ENCODE data around the gene ZMYND11. TPM values are rescaled to one million over a fixed set of nuclear protein-coding genes. Genes with fewer than 3 reads are reported as not detected.

The ZMYND11 gene
- total RNA-seq, 1 experiment from 2014 or later, result 36.9 TPM

DNA sequence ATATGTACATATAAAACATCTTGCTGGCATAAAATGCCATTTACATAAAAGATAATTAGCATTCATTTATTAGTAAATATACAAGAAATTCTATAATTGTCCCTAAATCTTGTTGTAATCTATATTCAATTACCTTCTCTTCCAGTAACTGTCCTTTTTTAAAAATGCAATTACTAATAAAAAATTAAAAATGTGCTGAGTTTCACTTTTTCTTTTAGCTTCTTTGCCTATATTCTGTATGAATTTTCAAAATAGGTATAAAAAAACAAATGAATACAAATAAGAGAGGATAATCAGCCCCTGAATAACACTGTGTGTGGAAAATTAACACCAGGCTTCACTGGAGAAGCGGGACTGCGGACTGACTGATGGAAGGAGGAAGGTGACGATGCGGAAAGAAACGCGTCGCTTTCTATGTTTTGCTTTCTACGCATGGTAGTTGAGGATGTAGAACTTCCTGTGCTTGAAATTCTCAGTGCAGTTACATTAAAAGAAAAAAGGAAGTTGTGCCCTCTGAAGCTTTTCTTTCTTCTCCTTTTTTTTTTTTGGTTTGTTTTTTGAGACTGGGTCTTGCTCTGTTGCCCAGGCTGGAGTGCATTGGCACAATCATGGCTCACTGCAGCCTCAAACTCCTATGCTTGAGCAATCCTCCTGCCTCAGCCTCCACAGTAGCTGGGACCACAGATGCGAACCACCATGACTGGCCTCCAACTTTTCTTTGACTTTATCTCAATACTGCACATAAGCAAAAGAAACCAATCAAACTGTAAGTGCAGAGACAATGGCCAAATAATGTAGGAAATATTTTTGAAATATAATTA is 7.4 kb upstream of the ZMYND11 start:
- DNase-seq (ENCODE audit: low read depth, low spot score), result no peak
- in situ Hi-C loops (cut with HindIII; ENCODE audit: low pct_unique_long_range_greater_than_20kb, low sequenced_read_pairs), result no loop called here

DNA sequence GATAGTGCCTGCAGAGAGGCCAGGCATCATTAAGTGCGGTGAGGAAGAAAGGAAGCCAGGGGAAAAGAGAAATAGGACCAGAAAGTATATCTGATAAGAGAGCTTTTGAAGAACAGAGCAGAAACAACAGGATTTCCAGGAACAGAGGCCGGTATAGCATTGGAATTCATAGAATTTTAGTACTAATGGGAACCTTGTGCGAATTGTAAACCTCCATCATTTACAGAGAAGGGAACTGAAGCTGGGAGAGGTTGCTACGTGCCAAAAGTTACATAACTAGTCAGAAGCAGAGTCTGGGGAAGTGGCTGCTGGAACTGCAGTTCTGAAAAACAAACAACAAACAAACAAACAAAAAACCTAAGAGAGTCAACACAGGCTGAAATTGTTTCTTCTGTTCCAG is 5.4 kb upstream of the ZMYND11 start:
- DNase-seq (ENCODE audit: low read depth, low spot score), result no peak
- in situ Hi-C loops (cut with HindIII; ENCODE audit: low pct_unique_long_range_greater_than_20kb, low sequenced_read_pairs), result no loop called here

DNA sequence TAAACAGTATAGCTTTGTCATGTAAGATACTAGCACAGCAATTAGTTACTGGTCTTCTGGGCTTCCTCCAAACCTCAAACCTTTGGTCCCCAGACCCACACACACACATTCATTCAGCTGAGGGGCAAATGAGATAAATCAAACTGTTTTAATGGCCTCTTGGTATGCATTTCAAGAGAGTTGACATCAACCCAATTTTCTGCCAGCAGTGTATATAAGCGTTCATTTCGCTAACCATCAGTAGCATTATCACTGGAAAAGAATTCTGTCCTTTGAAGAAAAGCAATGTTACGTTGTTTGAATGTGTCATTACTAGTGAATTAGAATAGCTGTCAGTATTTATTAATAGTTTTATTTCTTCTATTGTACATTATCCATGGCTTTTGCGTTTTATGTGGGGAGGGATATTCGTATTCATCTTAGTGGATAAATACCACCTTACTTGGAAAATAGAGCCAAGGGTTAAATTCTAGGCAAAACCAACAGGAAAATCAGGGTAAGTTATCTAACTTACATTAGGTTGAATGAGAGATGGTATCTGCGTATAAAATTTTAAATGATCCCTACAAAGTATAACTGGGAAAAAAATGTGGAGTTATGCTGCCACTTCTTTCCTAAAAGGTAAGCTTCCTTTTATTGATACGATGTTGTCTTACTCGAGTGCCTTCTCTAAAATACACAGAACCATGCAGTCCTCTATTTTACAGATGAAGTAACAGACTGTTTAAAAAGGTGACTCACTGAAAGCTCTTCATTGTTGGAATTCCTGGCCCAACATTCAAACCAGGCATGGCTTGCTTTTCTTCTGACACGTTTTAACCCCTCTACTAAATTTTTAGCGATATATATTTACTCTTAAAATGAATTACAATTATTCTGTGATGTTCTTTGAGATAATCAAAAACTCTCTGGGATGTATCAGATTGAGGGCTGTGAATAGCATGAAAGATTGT is 2.0 kb upstream of the ZMYND11 start:
- DNase-seq (ENCODE audit: low read depth, low spot score), result peak; percentile 18

DNA sequence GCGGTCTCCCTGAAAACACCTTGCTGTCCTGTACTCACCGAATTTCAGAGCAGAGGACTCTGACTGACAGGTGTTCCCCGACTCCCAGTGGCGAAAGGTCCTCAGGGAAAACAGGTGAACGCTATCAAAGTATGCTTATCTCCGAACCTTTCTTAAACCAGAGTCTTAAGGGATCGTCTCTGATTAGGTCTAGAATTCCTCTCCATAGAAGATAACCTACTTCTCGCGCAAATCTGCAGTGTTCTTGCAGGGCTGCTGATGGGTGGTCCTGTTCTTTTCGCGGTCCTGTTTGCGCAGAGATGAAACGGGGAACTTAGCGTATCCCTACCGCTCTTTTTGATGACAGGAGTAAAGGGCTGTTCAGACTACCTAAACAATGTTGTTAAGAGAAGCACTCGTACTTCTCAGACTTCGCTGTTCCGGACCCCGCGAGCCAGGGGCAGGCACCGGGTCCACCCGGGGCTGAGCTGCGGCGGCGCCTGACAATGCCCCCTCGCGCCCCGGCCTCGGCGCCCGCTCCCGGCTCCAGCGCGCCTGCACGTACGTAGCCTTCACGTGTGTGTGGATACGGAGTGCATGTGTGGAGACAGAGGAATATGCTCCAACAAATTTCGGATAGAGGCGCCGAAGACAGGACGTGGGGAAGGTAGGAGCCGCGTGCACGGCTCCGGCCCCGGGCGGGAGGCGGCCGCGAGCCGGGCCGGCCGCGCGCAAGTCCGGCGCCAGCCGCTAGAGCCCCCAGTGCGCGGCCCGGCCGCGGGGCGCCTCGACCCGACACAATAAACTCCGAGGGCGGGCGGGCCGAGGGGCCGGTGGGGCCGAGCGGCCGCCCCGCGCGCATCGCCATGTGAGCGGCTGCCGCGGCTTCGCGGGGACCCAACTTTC is 766 bp upstream of the ZMYND11 start:
- DNase-seq (ENCODE audit: low read depth, low spot score), result peak; percentile 3
- in situ Hi-C loops (cut with HindIII; ENCODE audit: low pct_unique_long_range_greater_than_20kb, low sequenced_read_pairs), result no loop called here

More for the DNA sequence above, 2.0 kb upstream of the ZMYND11 start:
- in situ Hi-C loops (cut with HindIII; ENCODE audit: low pct_unique_long_range_greater_than_20kb, low sequenced_read_pairs), result no loop called here

- in situ Hi-C loops (cut with HindIII; ENCODE audit: low pct_unique_long_range_greater_than_20kb, low sequenced_read_pairs), result no loop called here
Measured at GRCh38 chr10:135601-136464, 578 bp downstream of the ZMYND11 start.

GRCh38 chr10:136465-136762 is 1.2 kb downstream of the ZMYND11 start:
- in situ Hi-C loops (cut with HindIII; ENCODE audit: low pct_unique_long_range_greater_than_20kb, low sequenced_read_pairs), result no loop called here

More at GRCh38 chr10:135601-136464, 578 bp downstream of the ZMYND11 start:
- DNase-seq (ENCODE audit: low read depth, low spot score), result peak; percentile 38

DNA sequence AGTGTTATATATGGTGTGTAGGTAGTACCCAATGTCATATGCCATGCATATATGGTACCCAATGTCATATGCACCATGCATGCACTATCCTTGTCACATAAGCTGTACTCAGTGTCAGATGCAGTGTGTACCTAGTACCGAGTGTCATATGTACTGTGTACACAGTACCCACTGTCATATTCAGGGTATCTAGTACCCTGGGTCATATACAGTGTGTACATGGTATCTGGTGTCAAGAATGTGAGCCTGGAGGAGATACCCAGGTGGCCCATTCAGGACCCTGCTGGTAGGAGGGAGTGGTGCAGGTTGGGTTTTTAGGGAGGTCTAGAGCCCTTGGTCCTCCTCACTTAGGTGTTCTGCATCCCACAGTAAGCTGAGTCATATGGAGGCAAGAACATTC is 1.8 kb downstream of the ZMYND11 start:
- DNase-seq (ENCODE audit: low read depth, low spot score), result peak; percentile 36

More at GRCh38 chr10:136465-136762, 1.2 kb downstream of the ZMYND11 start:
- DNase-seq (ENCODE audit: low read depth, low spot score), result no peak

GRCh38 chr10:137606-138005 is 2.4 kb downstream of the ZMYND11 start:
- in situ Hi-C loops (cut with HindIII; ENCODE audit: low pct_unique_long_range_greater_than_20kb, low sequenced_read_pairs), result no loop called here
- no peak for DNase-seq (ENCODE audit: low read depth, low spot score)

More for the DNA sequence above, 1.8 kb downstream of the ZMYND11 start:
- in situ Hi-C loops (cut with HindIII; ENCODE audit: low pct_unique_long_range_greater_than_20kb, low sequenced_read_pairs), result no loop called here

DNA sequence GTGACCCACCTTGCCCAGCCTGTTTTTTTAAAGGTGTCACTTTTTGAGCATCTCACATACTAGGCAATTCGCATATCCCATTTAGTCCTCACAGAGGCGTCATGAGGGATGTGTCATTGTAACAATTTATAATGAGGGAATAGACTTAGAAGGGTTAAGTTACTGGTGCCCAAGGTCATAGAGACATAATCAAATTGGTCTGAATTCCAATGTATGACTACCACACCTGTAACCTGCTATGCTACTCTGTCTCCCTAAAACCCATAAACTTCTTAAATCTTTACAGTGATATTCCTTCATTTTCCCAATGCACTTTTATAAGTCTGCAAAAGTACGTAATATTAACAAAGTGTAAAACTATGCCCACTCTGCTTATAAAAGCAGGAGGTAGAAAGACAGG is 7.1 kb downstream of the ZMYND11 start:
- DNase-seq (ENCODE audit: low read depth, low spot score), result no peak
- in situ Hi-C loops (cut with HindIII; ENCODE audit: low pct_unique_long_range_greater_than_20kb, low sequenced_read_pairs), result no loop called here

DNA sequence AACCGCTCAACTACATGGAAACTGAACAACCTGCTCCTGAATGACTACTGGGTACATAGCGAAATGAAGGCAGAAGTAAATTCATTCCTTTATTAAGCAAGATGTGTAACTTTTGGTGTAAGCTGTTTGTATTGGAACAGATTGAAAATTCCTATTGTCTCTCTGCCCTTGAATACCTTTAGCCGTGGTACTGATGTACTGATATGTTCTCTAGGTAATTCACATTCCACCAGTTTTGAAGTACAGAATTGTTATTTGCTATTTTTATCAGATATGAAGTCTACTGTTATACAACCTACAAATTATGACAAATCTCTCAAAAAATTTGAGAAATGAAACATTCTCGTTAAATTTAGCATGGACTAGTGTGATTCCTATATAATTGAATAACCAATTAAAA is 17.7 kb downstream of the ZMYND11 start:
- no peak for DNase-seq (ENCODE audit: low read depth, low spot score)
- in situ Hi-C loops (cut with HindIII; ENCODE audit: low pct_unique_long_range_greater_than_20kb, low sequenced_read_pairs), result no loop called here

- in situ Hi-C loops (cut with HindIII; ENCODE audit: low pct_unique_long_range_greater_than_20kb, low sequenced_read_pairs), result no loop called here
- DNase-seq (ENCODE audit: low read depth, low spot score), result no peak
Measured at GRCh38 chr10:154348-154747, 19.1 kb downstream of the ZMYND11 start.

GRCh38 chr10:167383-167782 is 32.1 kb downstream of the ZMYND11 start:
- in situ Hi-C loops (cut with HindIII; ENCODE audit: low pct_unique_long_range_greater_than_20kb, low sequenced_read_pairs), result no loop called here
- no peak for DNase-seq (ENCODE audit: low read depth, low spot score)

DNA sequence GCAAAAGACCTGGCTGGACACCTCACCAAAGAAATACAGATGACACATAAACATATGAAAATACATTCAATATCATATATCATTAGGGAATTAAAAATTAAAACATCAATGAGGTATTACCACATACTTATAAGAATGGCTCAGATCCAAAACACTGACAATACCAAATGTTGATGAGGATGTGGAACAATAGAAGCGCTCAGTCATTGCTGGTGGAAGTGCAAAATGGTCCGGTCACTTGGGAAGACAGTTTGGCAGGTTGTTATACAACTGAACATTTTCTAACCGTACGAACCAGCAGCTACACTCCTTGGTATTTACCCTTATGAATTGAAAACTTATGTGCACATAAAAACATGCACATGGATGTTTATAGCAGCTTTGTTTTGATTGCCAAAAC is 38.5 kb downstream of the ZMYND11 start:
- no peak for DNase-seq (ENCODE audit: low read depth, low spot score)
- in situ Hi-C loops (cut with HindIII; ENCODE audit: low pct_unique_long_range_greater_than_20kb, low sequenced_read_pairs), result no loop called here

DNA sequence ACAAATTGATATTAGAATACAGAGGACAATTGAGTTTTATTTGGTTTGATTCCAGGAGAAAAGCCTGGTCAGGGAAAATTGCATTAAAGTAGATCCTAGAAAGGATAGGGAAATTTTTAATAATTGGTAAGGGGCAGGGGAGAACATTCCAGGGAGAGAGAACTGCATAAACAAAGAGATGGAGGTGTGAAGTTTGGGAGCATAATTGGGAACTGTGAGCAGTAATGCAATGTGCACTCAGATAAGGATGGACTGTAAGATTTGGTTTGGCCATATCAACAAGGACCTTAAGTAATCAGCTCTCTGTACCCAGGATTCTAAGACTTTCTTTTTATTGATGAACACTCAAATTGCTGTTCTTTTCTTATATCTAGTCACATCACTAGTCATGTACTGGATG is 41.4 kb downstream of the ZMYND11 start:
- DNase-seq (ENCODE audit: low read depth, low spot score), result no peak
- in situ Hi-C loops (cut with HindIII; ENCODE audit: low pct_unique_long_range_greater_than_20kb, low sequenced_read_pairs), result no loop called here

GRCh38 chr10:178208-178607 is 43.0 kb downstream of the ZMYND11 start:
- in situ Hi-C loops (cut with HindIII; ENCODE audit: low pct_unique_long_range_greater_than_20kb, low sequenced_read_pairs), result no loop called here
- DNase-seq (ENCODE audit: low read depth, low spot score), result peak; percentile 42

DNA sequence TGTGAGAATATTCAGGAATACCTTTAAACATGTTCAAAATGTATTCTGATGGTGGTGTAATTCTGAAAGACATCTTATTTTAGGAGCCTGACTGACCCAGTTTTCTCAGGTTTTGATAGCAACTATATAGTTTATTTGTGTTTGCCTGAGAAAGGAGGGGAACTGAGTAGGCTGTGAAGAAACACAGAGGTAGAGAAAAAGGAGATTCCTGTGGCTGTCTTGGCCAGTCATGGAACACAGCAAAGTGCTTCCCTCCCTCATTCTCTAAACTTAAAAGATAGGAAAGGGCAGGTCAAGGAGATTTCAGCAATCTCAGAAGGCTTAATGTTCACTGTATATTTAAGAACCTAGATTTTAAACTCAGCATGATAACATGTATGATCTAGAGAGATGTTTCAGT is 43.5 kb downstream of the ZMYND11 start:
- in situ Hi-C loops (cut with HindIII; ENCODE audit: low pct_unique_long_range_greater_than_20kb, low sequenced_read_pairs), result no loop called here
- no peak for DNase-seq (ENCODE audit: low read depth, low spot score)

All from SK-MEL-5 (cell line).